Ammon's horn (tissue), 1 donor: ENCODE measurements around the gene SEMA5B.

Experiments used
- DNase-seq: peaks from one replicate; pipeline ENCODE4 v3.0.0-alpha.2; 2016; ENCODE audit warnings: low spot score

Gene SEMA5B

DNA sequence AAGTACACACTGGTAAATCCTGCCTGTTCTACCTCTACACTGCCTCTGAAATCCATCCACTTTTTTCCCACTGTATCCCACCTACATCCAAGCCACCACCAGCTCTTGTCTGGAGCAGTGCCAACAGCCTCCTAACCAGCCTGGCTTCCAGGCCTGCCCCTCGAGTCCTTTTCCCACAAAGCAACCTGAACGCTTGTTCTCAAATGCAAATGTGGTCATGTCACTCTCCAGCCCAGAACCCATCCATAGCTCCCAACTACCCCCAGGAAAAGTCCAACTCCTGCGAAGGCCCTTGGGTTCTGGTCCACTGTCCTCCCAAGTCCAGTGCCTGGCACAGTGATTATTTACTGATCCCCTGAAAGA, 83.8 kb downstream of the SEMA5B start:
- DNase-seq = no peak

DNA sequence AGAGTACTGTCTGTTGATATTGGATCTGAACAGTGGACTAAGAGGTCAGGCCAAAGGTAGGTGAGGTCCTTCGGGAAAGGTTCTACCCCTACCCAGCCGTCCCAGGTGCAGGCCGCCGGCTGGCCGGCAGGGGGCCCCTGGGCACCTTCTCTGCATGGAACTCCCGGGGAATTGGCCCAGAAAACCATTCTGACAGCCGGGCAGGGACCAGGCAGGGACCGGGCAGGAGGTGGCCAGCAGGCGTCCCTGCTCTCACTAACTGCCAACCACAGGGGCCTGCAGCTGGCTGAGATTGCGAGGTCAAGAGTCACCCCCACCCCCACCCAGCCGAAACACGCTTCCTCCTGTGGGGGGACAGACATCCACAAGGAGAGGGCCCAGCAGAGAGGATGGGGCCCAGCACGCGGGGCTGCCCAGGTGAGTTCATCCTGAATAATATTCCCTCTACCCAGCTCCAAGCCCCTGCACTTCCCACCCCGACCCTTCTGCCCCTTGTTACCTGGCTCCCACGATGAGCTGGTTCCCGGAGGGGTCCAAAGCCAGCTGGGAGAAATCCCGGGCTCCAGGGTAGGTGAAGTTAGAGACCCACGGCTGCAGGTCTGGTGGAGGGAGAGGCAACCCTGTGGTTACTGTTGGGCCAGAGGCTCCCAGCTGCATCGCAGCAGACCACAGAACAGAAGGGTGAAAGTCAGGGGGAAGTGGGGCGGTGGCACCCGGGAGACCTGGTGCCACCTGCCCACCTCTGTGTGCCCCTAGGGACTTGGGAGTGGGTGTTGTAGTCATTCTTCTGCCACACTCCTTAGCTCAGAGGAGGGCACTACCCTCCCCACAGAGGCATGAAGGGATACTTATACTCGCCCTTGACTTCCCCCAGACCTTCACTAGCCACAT, 84.4 kb downstream of the SEMA5B start:
- DNase-seq = peak; percentile 67

DNA sequence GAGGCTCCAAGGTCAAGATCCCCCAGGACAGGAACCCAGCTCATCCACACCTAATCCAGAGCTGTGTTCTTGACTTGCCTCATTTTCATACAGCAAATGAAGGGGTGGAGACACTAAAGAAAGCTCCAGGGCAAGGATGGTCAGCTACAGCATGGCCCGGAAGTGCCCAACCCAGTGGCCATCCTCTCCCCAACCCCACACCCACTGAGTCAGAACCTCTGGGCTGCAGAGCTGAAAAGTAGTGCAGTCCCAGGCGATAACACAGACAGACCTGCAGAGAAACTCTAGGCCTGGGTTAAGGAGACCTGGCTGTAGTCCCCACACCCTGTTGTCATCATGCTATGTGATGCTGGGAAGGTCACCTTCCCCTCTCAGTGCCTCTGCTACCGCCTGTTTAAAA, 85.3 kb downstream of the SEMA5B start:
- no peak for DNase-seq

DNA sequence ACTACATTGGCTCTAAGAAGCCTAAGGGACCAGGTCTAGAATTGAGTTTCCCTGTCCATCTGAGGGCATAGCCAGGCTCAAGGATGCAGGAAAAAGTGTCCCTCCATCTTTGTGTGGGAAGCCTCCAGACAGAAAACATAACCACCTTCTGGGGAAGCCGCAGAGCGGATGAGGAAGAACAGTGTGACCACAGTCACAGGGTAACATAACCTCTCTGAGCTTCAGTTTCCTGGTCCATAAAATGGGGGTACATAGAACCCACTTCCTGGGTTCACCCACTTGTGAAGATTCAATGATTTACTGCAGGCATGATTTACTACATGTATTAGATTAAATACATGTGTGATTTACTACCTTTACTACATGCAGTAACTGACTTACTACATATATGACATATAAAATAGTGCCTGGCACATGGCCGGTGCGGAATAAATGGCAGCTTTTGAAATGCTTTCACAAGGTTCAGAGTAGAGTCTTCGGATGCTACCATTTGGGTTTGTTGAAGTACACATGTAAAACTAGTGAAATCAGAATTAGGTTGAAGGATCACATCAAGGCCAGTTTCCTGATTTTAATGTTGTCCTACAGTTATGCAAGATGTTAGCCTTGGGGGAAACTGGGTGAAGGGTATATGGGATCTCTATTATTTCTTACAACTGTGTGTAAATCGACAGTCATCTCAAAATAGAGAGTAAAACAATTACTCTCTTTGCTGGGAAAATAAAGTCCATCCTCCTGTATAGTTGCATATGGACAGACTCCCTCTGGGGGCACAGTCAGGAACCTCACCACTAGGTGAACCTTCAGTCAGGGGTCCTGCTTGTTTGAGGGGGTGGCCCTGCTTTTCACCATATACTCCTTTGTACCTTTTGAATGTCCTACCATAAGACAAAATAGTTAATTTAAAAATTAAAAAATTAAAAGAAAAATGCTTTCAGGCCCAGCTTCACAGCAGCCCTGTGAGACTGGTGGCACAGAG, 86.0 kb downstream of the SEMA5B start:
- DNase-seq = no peak

DNA sequence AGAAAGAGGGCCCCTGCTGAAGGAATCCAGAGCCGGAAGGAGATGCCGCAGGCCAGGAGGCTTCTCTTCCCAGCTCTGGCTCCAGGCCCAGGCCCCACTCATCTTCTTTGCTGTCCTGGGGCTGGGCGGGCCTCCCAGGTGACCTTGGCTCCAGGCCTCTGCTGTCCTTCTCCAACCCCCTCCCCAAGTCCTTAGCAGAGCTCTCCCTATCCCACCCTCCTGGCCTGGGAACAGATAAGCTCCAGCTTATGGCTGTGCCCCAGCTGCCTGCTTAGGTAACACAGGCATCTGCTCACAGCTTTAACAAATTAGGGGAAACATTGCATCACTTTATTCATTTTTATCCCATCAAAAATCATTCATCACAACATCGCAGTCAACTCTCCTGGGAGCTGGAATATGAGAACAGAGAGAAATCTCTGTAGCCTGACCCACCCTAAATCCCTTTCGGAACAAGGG, 86.9 kb downstream of the SEMA5B start:
- DNase-seq = no peak

DNA sequence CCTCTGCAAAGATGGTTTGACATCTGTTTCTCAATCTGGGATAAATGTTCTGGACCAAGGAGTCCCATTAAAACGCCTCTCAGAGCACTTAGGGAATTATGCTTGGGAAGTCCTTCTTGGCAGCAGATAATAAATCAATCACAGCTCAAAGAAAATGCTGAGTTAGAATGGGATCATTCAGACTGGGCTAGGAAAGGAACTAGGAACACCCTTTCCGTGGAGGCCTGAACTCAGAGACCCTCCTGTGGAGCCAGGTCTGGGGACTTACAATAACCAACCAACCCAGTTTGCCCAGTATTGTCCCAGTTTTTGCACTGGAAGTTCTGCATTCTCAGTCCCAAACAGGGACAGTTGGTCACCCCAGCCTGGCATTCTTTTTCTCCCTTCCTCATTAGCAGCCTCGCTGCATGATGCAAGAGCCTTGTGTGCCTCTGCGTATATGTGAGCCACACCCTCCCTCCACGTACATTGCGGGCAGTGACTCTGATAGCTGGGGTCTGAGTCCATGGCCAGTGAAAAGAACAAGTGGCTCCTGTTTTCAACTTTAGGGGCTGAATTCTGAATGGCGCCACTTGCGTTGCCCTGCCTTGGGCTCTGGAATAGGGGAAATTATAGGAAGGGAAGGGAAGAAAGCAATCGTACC, 88.7 kb downstream of the SEMA5B start:
- DNase-seq = no peak

DNA sequence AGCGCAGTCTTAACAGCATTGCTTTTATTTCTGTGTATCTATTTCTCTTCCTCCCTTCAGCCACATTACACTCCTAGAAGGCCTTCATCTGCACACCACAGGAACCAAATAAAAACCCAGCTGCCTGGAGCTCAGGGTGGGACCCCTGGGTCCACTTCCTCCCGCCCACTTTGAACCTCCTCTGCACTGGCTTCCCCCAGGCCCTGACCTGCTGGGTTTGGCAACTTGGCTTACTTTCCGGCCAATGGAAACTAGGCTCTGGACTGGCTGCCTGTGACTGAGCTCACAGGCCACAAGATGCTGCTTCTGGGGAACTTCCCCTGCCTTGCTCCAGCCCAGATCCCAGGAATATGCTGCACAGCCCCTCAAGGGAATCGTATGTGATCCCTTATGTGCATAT, 89.8 kb downstream of the SEMA5B start:
- no peak for DNase-seq

DNA sequence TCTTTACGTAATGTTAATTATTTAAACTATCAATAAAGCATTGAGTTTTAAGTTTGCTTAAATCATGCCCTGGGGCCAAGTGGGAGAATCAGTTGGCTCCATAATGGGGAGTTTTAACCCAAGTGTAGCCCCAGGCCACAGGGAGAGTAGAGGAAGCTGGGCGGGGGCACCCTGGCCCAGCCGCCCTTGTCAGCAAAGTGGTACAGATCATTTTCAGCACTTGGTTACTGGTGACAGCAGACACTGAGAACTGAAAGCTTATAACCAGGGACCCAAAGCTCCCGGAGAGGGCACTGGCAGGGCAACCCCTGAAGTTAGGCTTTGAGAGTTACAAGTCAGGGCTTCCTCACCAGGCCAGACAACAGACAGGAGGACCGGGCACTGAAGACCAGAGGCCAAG, 90.6 kb downstream of the SEMA5B start:
- no peak for DNase-seq

DNA sequence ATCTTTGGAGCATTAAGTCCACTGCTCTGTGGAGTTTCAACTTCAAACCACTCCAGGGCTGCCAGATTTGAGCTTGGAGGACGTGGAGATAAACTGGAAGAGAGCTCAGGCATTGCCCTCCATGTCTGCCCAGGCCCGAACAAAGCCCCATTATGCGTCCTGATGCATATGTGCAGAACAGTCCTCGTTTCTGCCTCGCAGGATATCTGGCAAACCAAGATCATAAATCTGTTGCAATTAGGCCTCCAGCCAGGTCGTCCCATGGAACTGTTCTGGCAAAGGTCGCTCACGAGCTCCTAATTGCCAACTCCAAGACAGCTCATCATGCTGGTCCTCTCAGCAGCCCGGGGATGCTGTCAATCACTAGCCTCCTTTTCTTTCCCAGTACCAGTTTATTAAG, 91.2 kb downstream of the SEMA5B start:
- peak; percentile 37 for DNase-seq

DNA sequence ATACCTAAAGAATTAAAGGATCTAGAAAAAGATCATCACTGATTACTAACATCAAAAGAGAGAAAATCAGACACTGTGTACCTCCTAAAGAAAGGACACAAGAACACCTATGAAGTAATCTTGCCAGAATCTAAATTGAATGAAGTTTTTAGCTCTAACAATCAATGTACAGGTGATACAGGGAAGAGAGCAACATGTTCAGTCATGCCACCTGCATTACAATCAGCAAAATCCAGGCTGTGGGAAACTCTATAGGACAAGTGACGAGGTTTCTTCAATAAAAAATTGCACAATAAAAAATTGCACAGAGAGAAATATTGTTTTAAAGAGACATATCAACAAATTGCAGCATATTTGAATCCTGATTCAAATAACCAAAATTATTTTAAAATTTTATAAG, 93.3 kb downstream of the SEMA5B start:
- DNase-seq = no peak

DNA sequence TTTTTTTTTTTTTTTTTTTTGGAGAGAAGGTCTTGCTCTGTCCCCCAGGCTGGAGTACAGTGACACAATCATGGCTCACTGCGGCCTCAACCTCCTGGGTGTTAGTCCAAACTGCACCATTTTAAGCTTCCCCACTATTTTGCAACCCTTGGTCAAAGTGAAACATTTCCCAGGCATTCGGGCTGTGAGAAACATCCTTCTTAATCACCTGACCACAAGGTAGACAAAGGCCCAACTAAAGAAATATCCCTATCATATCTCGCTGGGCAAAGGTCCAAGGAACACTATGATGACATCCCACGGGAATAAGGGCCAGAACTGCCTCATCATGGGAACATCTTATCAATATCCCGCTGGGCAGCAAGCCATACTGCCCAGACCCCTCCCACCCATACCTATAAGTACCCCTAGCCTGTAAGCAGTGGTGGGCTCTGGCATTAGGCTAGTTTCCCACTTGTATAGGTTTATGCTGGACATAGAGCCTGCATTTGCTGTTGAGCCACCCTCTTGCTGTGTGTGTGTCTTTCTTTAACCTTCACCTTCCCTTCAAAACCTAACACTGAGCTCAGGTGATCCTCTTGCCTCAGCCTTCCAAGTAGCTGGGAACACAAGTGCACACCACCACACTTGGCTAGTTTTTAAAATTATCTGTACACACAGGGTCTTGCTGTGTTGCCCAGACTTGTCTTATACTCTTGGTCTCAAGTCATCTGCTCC, 95.2 kb downstream of the SEMA5B start:
- DNase-seq = no peak

DNA sequence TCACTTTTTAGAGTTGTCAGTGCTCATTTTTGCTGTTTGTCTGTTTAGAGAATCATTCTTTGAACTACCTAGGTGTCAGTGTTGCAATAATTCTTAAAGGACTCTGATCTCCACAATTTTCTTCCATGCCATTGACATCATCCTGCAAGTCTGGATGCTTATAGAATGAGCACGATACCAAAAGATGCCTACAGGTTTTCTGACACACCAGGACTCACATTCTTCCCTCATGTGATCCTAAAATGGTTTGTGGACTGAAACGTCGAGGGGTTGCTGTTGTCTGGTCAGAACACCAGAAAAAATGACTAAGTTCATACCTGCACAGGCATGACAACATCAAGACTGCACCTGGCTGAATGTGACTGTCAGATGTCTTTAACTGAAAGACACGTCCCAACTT, 95.9 kb downstream of the SEMA5B start:
- DNase-seq = no peak

DNA sequence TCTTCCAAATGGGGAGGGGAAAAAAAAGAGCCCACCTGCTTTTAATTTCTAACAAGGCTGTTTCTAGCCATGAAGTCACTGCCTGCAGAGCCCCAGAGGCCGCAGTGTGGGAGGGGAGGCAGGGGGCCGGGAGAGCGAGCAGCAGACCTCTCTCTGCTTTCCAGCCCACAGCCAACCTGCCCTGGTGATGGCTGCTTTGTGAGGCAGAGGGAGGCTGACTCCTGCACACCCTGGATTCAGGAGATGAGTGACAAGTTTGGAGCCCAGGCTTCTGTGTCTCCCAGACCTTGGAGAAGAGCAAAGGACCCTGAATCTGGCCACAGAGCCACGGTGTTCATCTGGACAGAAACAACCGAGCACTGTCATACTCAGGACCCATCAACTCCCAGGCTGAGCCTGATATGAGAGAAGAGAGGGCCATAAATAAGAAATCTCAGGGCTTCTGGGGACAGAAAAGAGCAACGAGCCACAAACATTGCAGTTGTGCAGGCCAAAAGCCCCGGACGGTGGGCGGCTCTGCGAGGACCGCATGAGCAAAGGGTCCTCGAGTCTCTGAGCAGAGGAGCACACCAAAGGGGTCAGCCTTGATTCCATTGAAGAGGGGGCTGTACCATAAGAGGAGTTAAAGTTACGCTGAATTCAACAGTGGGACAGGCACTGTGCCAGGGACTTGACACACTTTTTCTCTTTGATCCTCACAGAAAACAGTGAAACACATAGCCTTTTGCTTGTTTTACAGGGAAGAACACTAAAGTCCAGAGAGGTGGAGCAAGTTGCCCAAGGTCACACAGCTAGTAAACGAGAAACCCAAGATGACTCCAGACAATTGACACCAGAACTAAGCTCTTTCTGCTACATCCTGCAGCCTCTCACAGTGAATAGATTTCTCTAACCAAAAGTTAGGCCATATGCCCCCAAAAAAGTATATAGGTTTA, 97.2 kb downstream of the SEMA5B start:
- DNase-seq = no peak

DNA sequence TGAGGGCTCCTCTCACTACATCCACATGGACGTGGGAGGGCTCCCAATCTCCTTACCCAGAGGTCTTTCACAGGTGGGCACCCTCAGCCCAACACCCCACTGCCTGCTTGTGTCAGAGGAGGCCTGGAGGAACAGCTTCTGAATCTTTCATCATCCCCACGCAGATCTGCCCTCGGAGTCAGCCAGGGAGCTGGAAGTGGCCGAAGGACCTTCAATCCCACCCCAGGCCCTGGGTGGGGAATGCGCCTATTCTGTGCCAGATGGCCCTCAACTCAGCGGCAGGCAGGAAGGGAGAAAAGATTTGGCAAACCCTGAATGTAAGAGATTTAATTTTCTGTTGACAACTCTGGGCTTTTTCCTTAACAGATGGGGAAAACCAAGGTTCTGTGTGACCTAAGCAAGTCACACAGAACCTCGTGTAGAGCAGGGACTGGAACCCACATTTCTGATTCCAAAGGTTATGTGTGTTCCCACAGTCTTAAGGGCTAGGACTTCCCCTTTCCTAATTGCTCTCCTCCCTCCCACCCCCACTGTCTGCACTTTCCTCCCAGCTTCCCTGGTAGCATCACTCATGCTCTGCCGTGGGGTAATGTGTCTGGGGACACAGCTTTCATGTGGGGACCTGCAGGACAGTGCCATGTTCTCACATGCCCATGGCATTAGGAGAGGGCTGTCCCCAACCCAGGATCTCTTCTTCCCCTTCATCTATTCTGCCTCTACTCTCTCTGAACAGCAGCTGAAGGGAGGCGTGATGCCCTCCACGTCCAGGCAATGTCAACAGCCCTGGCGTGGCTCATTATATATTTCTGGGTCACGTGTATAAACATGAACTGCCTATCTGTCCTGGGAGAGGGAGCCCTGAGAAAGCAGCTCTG, 98.1 kb downstream of the SEMA5B start:
- no peak for DNase-seq

DNA sequence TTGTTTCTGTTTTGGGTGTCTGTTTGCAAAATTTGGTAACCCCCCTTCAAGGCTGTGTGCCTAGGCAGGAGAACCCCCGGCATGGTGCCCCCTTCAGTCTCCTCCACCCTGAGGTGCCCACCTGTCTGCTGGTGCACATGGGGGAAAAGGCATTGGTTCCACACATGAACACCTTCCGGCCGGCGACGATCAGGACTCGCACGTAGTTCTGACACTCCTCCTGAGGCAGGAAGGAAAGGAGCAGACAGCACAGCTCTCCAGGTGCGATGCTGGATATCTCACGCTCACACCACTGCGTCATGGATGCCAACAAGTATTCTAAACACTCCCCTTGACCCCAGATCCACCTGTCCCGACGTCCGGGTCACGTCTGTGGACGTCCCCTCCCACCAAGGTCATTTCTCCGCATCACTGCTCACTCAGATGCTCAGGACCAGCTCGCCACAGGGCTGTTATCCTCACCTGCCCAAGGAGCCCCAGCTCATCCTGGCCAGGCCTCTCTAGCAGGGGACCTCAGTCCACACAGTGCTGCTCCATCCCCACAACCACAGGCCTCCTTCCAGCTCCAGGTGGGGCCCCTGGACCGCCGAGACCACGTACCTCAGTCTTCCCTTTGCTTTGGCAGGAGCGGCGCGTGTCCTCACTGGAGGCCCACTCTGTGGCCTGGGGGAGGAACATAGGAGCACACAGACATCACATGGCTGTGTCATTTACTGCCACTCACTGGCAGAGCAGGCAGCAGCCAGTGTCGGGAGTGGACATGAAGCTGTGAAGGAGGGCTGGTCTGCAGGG, 99.0 kb downstream of the SEMA5B start:
- no peak for DNase-seq

DNA sequence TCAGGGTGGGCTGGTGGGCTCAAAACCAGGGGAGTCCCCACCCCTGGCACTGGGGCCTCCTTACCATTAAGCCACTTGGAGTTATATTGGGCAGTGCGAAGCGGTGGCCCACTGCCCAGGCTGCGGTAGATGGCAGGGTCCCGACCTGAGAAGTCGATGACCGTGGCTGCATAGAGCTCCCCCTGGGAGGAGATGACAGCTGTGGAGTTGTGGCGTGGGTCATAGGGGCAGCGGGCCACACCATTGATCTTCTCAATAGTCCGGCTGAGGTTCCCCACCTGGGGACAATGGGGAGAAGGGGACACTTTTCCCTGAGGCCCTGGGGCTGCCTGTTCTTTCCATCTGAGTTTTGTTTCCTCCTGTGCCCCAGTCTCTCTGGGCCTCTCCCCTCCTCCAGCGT, 99.8 kb downstream of the SEMA5B start:
- DNase-seq = no peak

DNA sequence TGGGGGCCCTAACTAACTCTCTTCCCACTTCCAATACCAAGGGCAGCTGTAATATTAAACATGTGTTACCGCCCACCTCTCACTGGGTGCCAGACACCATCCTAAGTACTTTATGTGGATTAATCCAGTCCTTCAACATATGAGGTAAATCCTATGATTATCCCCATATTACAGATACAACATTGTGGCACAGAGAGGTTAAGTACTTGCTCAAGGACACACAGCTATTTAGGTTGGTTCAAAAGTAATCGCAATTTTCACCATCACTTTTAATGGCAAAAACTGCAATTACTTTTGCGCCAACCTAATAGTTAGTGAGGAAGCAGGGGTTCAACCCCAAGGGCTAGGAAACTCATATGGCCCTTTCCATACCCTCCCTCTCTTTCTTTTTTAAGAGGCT, 100.8 kb downstream of the SEMA5B start:
- no peak for DNase-seq

DNA sequence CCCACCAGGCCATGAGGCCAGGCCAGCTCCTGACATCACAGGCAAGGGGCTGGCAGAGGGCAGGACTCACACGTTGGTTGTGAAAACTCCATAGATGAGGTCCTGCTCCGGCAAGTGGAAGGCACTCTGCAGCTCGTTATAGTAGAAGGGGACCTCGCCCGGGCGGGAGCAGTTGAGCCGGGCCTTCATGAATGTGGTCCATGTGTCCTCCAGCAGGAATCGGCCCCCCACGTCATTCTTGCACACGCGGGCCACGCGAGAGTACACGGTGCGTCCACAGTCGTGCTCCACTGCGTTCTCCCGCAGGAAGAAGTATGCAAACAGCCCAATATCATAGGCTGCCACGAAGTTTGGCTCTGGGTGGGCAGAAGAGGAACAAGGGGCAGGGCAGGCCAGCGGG, 101.2 kb downstream of the SEMA5B start:
- DNase-seq = no peak

DNA sequence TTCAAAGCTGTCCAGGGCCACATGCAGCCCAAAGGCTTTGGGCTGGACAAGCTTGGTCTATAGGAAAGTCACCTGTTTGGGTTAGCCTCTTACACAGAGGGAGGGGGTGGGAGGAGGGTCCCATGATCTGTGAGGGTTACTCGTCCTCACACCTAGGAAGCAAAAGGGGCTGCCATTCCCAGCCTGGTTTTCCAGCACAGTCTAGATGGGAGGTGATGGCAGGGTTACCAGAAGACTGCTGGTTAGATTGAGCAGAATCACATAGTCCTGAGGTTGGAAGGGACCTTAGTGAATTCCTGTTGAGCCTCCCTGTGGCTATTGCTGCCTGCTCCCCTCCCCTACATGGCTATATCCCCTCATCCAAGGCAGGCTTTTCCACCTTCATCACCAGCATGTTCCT, 101.8 kb downstream of the SEMA5B start:
- DNase-seq = no peak
